ENCODE data around the gene KMT2E. TPM values are rescaled to one million over a fixed set of nuclear protein-coding genes. Genes with fewer than 3 reads are reported as not detected.
A peak's percentile ranks its signal among the peaks of the same experiment; 100 is the strongest.

The KMT2E gene
- total and polyA plus RNA-seq, 11 donors: 17.0 to 59.5 (median 44.3) TPM

DNA sequence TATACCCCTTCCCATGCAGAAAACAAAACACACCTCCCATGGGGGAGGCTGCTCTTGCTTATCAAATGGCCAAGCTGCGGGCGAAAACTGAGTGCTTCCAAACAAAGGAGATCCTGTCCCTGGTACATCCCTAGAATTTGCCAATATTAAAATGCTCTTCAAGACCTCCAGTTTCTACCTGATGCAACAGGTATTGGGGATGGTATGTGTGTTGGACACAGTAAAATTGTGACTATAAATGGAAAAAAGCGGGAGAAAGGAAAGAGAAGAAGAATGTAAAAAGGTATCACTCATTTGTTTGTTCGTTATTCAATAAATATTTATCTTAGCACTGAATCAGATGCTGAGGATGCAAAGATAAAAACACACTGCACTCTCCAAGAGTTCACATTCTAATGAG lies 123.9 kb downstream of the KMT2E start:
- ATAC-seq: no peak
- Histone ChIP-seq H3K36me3 (peaks cover 0 to 68% (median 48%) of the 10 kb centered on the region in 9 donors), H3K9me3 (no peaks in the 10 kb centered on the region), H3K27ac (no peak overlapping the region), H3K4me1 (peaks cover 0 to 22% (median 5%) of the 10 kb centered on the region in 12 donors), H3K27me3 (no peaks in the 10 kb centered on the region), H3K4me3 (no peak overlapping the region)
- 94 to 97% (median 95%) methylated on average over 4 of the region's 4 CpGs for WGBS, 4 donors
- intact Hi-C loops (cut with DNase I): no loop called here
- TF ChIP-seq POLR2A (IDR thresholded peaks at IDR 0.05): no peak
- TF ChIP-seq, protein P1, sequence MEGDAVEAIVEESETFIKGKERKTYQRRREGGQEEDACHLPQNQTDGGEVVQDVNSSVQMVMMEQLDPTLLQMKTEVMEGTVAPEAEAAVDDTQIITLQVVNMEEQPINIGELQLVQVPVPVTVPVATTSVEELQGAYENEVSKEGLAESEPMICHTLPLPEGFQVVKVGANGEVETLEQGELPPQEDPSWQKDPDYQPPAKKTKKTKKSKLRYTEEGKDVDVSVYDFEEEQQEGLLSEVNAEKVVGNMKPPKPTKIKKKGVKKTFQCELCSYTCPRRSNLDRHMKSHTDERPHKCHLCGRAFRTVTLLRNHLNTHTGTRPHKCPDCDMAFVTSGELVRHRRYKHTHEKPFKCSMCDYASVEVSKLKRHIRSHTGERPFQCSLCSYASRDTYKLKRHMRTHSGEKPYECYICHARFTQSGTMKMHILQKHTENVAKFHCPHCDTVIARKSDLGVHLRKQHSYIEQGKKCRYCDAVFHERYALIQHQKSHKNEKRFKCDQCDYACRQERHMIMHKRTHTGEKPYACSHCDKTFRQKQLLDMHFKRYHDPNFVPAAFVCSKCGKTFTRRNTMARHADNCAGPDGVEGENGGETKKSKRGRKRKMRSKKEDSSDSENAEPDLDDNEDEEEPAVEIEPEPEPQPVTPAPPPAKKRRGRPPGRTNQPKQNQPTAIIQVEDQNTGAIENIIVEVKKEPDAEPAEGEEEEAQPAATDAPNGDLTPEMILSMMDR (IDR thresholded peaks at IDR 0.05): no peak
- DNase-seq: no peak

DNA sequence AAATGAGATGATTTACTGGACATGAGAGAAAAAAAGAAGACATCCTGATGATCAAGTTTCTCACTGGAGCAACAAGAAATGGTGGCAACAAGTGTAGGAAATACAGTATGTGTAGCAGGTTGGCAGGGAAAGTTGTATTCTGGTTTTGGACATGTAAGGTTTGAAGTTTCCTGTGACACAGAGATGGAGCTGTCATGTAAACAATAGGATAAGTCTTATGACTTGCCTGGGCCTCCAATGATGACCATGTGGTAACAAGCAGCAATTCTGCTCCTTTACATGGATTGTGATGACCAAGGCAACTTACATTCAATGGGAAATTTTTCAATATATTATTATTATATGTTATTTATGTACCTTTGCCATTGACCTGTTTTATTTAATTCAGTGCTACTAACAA lies 125.4 kb downstream of the KMT2E start:
- no peaks in the 10 kb centered on the region for H3K9me3 ChIP-seq
- TF ChIP-seq, protein P1 (IDR thresholded peaks at IDR 0.05): no peak
- no peak for TF ChIP-seq POLR2A (IDR thresholded peaks at IDR 0.05)
- intact Hi-C loops (cut with DNase I): no loop called here
- H3K4me3 ChIP-seq: no peak overlapping the region
- H3K36me3 ChIP-seq: peaks cover 0 to 78% (median 55%) of the 10 kb centered on the region in 9 donors
- no peak overlapping the region for H3K27ac ChIP-seq
- H3K27me3 ChIP-seq: no peaks in the 10 kb centered on the region
- DNase-seq: no peak
- H3K4me1 ChIP-seq: peaks cover 0 to 22% (median 5%) of the 10 kb centered on the region in 12 donors
- no peak for ATAC-seq

DNA sequence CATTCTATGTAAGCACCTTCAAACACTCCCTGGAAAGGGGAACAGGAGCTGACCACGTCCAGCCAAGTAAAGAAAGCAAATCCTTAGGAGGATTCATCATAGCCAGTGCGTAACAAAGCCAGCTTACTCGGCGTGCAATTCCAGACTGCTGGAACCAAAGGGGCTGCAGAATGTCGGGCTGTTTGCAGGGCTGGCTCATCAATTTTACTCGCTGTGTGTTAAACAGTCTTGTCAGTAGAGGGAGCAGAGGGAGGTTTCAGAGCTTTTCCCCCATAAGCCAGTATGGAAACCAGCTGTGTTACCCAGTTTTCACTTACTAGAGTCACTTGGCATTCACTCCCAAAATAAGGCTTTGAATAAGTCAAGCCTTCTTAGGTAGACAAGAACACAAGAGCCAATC lies 127.1 kb downstream of the KMT2E start:
- H3K27ac ChIP-seq: no peak overlapping the region
- H3K36me3 ChIP-seq: peaks cover 0 to 86% (median 59%) of the 10 kb centered on the region in 9 donors
- H3K4me3 ChIP-seq: no peak overlapping the region
- H3K27me3 ChIP-seq: no peaks in the 10 kb centered on the region
- no peaks in the 10 kb centered on the region for H3K9me3 ChIP-seq
- H3K4me1 ChIP-seq: peaks cover 0 to 13% (median 5%) of the 10 kb centered on the region in 12 donors
- 73 to 91% (median 77%) methylated on average over 6 of the region's 6 CpGs for WGBS, 4 donors
- intact Hi-C loops (cut with DNase I): loop anchor here in 1 of 10 donors (10.0 kb wide), 1 partner anchor 194 kb away; no protein-coding TSS in a partner anchor
- ATAC-seq (no peak), DNase-seq (no peak)
- TF ChIP-seq, protein P1 (IDR thresholded peaks at IDR 0.05): peak in 5 of 12 donors; percentile 17 to 35 (median 24)
- TF ChIP-seq POLR2A (IDR thresholded peaks at IDR 0.05): no peak

DNA sequence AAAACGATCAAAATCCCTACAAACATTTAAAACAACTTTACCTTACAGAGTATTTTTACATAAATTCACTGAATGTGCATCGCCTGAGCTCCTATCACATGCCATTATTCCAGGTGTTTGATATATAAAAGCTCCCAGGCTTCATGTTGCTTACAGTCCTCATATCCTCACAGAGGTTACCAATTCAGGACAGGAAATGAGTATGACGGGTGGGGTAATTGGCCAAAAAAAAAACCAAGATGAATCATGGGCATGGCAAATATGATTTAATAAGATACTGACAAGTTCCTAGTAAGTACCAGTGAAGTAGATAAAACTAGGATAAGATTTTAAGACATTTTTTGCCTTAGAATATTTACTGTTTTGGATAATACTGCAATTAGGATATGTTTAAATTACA lies 135.8 kb downstream of the KMT2E start:
- Histone ChIP-seq H3K27me3 (no peaks in the 10 kb centered on the region), H3K9me3 (no peaks in the 10 kb centered on the region), H3K4me3 (no peak overlapping the region), H3K4me1 (peaks cover 0 to 23% (median 7%) of the 10 kb centered on the region in 12 donors), H3K27ac (no peak overlapping the region), H3K36me3 (peaks cover 0 to 15% (median 2%) of the 10 kb centered on the region in 9 donors)
- ATAC-seq: no peak
- DNase-seq: no peak
- no peak for TF ChIP-seq POLR2A (IDR thresholded peaks at IDR 0.05)
- TF ChIP-seq, protein P1 (IDR thresholded peaks at IDR 0.05): no peak
- WGBS, 4 donors: 68 to 76% (median 74%) methylated on average over 3 of the region's 3 CpGs
- intact Hi-C loops (cut with DNase I): loop anchor here (5.0 to 10.0 kb wide), 7 partner anchors 115 to 285 kb away; partner anchors contain the start of gene SRPK2 (in 1 of the 10)
